GM12892 (cell line): ENCODE results near the gene NLRP1.

Experiments
- POLR2A ChIP-seq: IDR thresholded peaks from 2 replicates; pipeline ENCODE4 v1.6.1; 2011; ENCODE audit warnings: low read depth, low read length, control low read depth
- POLR2AphosphoS5 ChIP-seq: IDR thresholded peaks from 2 replicates; pipeline ENCODE4 v1.6.1; 2011; ENCODE audit warnings: low read depth, low read length, control low read depth

DNA sequence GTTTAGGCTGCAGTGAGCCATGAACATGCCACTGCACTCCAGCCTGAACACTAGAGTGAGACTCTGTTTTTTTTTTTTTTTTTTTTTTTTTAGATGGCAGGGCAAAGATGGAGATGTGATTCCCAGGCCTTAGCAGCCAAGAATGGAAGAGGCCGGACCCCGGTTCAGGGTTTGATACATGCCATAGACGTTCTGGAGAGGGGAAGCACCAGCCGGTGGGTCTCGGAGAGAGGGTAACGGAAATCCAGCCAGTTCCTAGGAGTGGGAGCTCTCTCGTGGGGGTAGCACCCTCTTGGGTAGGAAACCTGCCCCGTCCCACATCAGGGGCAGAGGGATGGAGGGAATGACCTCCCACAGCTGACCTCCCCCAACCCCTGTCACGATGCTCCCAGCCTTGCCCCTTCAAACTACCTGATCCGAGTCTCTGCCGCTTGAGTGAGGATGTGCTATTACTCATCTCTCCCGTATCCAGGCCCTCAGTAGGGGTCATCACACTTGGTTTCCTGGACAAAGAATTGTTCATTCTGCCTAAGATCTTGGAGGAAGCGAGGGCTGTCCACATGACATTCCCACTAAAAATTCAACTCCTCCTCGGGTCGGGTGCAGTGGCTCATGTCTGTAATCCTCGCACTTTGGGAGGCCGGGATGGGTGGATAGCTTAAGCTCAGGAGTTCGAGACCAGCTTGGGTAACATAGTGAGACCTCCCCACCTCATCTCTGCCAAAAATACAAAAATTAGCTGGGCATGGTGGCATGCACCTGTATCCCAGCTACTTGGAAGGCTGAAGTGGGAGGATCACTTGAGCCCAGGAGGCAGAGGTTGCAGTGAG, 50.6 kb downstream of the NLRP1 start:
- no peak for TF ChIP-seq POLR2A
- no peak for TF ChIP-seq POLR2AphosphoS5
